Stimulated activated CD8-positive, alpha-beta memory T cell treated with anti-CD3 and anti-CD28 coated beads, Interleukin-12 subunit alpha, Interleukin-12 subunit beta, amount 100 ng/mL, for 1 hour (primary cell): Measurements from ENCODE around the gene PYROXD2.

Source experiments
- DNase-seq: peaks from one replicate; pipeline ENCODE4 v3.0.0-alpha.2; 2020; ENCODE audit warnings: low read depth

Gene PYROXD2

GRCh38 chr10:98433881-98434732, 19.1 kb upstream of the PYROXD2 start:
- no peak for DNase-seq

- no peak for DNase-seq
These were observed 18.4 kb upstream of the PYROXD2 start for GRCh38 chr10:98433371-98433770.

- DNase-seq: no peak
These were observed 17.3 kb upstream of the PYROXD2 start for GRCh38 chr10:98432330-98432729.

DNA sequence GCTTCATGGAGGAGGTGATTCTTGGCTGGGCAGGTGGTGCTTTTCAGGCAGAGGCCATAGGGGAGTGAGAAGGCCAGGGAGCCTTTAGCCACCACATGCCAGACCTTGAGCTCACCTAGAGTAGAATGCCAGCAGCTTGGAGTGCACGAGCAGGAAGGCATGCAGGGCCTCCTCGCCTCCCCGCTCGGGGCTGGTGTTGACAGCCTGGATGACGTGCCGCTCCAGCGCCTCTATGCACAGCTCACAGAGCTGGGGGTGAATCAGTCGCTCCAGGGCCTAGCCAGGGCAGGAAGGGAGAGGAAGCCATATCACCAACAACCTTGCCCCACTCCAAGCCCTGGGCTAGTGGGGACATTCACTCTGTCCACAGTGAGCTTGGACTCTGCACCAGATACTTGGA, 16.0 kb upstream of the PYROXD2 start:
- DNase-seq: no peak

- no peak for DNase-seq
These were observed 15.4 kb upstream of the PYROXD2 start for GRCh38 chr10:98430427-98430826.

GRCh38 chr10:98429320-98430072, 14.5 kb upstream of the PYROXD2 start:
- DNase-seq: no peak

GRCh38 chr10:98427011-98427515, 12.1 kb upstream of the PYROXD2 start:
- DNase-seq: no peak

DNA sequence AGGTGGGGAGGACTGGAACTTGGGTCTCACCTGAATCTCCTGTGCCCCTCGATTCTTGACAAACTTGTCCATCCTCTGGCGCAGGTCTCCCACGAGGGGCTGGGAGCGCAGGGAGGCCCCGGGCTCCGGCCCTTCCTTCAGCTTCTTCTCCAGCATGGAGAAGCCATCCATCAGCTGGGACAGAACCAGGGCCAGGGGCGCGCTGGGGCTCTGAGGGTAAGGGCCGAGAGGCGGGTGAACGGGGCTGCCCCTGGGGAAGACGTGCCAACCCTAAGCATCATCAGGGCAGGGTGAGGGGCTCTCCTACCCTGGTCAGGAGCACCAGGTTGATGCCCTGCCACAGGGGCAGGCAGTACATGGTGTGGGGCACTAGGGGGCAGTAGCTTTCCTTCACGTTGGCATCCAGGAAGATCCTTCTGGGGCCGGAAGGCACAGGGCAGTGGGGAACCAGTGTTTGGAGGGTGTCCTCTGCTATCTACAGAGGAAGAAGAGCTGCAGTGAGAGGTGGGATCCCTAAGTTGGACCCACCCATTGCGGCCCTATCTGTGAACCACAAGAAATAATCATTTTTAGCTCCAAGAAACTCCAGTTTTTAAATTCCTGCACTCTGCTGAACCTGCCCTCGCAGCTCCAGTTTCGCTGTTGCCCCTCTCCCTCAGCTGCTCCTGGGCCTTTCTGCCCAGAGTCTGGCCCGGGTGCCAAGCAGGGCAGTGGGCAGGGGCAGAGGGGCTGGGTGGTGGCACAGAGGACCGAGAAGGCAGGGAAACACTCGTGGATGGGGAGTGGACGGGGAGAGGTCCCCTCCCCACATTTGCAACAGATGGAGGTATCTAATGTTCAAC, 10.8 kb upstream of the PYROXD2 start:
- no peak for DNase-seq

DNA sequence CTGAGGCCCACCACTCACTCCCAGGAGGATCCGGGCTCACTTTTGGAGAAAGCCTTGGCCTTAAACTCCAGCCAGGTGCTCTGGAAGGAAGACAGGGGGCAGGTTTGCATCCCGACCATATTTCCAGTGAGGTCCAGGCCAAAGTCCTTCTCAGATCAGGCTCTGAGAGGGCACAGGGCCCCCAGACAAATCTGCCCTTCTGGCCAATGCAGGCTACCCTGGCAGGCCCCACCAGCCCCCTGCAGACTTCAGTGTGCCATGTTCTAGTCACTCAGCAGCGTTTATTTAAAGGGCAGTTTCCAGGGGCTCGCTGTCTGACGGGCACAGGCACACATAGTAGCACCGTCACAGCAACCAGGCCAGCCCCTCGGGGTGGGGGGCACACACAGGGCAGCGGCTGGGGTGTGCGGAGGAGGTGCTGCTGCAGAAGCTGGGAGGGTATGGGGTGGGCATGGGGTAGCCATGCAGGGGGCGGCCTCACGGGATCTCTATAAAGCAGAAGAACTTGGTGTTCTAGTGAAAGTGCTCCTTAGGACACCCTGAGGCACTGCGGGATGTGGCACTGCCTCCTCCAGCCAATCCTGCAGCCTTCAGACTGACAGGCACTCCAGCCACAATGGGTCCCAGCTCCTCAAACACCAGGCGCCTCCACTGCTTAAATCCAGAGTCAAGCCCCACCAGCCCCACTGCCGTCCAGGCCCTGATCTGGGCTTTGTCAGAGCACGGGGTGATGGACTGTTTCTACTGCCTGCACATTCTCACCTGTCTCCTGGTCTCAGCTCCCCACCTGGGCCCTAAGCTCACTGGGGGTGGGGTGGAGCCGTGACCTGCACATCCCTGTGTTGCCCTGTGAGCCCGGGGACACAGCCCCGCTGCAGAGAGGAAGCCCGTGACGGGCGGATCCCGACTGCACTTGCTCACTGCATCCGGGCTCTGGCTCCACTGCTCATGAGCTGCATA, 9.6 kb upstream of the PYROXD2 start:
- no peak for DNase-seq

GRCh38 chr10:98423691-98424120, 8.7 kb upstream of the PYROXD2 start:
- no peak for DNase-seq

GRCh38 chr10:98422182-98422581, 7.2 kb upstream of the PYROXD2 start:
- DNase-seq: no peak

DNA sequence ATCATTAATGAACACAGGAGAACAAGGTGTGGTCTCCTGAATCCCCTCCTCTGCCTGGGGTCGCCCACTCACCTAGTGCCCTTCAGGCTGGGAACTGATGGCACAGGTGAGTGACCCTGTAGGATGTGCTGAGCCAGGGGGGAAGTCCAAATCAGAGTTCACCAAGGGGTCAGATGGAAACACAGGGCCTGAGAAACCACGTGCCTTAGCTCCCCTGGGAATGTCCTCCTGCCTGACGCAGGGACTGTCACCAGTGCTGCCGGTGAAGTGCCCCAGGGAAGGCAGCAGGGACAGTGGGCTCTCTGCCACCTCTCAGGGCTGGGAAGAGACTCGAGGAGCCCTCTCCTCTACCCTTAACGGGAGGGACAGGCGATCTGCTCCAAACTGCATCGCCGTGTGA, 5.8 kb upstream of the PYROXD2 start:
- DNase-seq: no peak

GRCh38 chr10:98419469-98420261, 4.7 kb upstream of the PYROXD2 start:
- DNase-seq: no peak

DNA sequence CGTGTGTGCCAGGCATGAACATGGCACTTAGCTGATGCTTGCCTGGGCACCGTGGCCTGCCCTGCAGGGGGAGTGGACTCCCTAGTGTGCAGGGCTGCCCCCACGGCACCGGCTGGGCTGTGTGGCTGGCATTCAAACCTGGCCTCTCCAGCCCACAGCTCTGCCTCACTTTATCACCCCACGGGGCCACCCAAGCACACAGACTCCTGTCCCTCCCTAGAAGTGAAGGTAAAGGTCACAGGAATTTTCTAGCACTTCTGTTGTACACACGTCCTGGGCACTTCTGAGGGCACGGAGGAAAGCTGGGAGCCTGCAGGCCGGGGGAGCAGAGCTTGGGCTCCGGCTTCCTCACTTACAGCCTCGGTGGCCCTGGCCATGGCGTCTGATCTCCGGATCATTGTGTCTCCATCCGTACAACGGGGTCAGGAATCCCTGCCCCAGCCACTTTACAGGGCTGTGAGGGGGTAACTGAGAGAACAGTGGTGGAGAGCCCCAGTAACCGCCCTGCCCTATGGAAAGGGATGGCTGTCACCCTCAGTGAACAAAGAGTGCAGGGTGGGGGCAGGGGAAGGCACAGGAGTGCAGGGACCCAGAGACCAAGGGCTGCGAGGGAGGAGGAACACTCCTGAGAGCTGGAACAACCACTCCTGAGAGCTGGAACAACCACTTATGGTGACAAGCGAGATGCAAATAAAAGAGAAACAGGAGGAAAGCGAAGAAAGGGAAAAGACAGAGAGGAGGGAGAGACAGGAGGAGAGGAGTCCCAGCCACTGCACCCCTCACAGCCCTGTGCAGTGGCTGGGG, 3.9 kb upstream of the PYROXD2 start:
- DNase-seq: no peak

GRCh38 chr10:98417973-98418664, 3.1 kb upstream of the PYROXD2 start:
- no peak for DNase-seq

DNA sequence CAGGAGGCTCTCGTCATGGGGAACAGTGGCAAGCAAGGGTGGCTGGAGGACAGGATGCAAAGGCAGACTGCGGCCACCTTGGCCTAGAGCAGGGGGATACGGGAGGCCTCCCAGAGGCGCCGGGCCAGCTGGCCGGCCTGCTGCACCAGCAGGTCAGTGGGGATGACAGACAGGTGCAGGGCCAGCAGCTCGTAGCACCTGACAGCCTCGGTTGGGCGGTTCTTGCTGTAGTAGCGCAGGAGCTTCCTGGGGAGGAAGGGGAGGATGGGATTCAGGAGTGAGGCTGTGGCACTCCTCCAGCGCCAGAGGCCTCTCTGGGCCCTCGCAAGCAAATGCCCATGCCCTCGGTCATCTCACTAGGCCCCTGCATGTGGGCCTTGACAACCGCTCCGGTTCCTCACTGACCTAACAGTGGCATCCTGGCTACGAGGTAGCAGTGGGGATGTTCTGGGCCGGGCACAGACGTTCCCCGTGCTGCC, 2.5 kb upstream of the PYROXD2 start:
- no peak for DNase-seq

DNA sequence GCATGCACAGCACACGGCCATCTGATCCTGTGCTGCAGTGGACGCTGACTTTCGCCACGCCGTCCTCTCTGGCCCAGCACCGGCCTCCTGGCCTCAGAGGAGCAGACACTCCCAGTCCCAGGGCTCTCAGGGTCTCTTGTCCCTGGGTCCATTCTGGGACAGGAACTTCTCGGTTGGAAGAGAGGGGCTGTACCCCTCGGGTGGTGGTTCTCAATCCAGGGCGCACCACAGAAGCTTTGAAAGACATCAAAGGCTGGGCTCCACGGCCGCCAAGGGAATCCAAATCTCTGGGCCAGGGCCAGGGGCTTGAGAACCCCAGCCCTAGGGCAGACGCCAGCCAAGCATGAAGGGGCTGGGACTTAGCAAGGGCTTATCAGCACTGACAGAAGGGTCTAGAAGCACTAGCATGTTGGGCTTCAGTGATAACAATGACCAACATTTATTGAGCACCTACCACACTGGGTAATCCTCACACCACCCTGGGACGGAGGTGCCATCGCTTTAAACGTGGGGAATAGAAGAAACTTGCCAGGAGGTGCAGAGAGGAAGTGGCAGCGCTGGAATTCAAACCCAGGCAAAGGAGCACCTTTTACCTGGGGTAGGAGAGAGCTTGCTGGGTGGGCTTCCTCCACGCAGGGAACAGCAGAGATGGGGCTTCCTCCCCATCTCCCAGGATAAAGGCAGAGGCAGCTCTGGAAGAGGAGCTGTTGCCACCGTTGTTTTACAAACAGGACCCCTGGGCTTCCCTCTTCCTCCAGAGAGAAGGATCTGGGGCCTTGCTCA, 1.8 kb upstream of the PYROXD2 start:
- no peak for DNase-seq

DNA sequence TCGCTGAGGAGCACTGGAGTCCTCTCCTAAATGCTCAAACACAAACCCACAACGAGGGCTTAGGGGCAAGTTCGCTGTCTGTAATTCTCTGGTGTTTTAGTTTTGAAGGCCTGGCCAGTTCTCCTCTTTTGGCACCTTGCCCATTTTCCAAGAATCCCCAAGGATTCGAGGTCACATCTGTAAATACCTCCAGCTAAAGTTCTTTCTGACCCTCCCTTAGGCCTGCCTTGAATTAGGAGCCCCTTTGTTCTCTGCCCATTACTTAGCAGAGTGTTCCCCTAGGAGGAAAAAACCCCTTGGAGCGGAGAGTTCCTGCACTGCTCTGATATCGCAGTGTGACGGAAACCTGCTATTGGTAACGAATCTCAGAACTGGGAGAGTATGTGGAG, 743 bp upstream of the PYROXD2 start:
- DNase-seq: no peak
